Activated CD8-positive, alpha-beta memory T cell treated with anti-CD3 and anti-CD28 coated beads, Interleukin-2, amount 50 U/mL, for 48 hours (primary cell): Measurements from ENCODE around the gene MIGA2.
A peak's percentile ranks its signal among the peaks of the same experiment; 100 is the strongest.

ENCODE experiments used
- DNase-seq: peaks from one replicate; pipeline ENCODE4 v3.0.0-alpha.2; 2020

MIGA2 gene

DNA sequence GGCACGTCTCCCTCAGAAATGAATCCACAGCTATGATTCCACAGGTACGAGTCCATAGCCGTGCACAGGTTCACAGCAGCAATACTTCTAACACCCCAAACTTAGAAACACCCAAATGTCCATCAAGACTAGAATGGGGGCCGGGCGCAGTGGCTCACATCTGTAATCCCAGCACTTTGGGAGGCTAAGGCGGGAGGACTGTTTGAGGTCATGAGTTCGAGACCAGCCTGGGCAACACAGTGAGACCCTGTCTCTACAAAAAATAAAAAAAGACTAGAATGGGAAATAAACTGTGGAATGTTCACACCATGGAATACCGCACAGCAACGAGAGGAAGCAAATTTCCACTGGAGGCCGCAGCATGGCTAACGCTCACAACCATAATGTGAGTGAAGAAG is 40.2 kb downstream of the MIGA2 start:
- DNase-seq, result no peak

DNA sequence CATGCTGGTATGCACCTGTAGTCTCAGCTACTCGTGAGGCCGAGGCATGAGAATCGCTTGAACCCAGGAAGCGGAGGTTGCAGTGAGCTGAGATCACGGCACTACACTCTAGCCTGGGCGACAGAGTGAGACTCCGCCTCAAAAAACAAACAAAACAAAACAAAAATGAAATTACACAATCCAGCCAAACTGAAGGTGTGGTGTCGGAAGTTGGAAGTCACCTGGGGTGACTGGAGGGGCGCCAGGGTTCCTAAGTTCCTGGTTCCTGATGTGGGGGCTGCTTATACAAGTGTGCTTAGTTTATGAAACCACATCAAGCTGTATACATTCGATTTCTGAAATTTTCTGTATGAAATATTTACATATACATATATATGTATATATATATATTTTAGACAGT is 40.8 kb downstream of the MIGA2 start:
- no peak for DNase-seq

DNA sequence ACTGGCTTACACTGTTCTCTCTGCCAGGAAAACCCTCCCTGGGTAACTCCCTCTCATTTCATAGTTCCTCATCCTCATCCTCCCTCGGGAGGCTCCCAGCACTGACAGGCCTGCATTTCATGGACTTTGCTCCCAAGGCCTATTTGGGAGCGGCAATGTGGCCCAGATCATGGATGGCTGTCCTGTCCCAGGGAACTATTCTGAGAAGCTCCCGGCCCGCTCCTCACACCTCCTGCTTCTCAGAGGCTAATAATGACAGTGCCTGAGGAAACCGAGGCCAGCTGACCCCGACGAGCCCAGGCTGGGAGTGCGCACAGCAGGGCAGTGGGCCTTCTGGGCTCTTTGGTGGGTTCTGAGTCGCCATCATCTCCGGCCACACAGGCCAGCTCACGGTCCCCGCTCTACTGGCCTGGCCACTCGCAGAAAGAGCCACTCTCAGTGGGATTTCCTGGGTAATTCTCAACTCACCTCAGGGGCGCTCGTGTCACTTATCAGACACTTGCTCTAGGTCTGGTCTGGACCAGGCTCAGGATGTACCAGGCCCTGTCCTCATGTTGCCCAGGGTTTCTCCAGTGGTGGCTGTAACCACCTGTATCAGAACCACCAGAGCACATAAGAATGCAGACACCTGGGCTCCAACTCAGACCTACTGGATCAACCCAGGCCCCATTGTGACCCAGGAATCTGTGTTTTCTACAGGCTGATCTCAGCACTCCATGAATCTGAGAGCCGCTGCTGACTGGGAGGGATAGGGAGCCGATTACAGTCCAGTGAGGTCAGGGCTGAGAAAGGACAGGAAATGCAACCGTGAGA is 42.5 kb downstream of the MIGA2 start:
- no peak for DNase-seq

DNA sequence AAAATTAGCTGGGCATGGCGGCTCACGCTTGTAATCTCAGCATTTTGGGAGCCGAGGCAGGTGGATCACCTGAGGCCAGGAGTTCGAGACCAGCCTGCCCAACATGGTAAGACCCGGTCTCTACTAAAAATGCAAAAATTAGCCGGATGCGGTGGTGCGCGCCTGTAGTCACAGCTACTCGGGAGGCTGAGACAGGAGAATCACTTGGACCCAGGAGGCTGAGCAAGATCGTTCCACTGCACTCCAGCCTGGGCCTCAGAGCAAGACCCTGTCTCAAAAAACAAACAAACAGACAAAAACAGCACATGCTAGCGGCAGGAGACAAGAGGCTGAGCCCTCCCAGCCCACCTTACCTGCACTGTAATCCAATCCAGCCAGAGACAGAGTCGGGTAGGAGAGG is 43.4 kb downstream of the MIGA2 start:
- no peak for DNase-seq

DNA sequence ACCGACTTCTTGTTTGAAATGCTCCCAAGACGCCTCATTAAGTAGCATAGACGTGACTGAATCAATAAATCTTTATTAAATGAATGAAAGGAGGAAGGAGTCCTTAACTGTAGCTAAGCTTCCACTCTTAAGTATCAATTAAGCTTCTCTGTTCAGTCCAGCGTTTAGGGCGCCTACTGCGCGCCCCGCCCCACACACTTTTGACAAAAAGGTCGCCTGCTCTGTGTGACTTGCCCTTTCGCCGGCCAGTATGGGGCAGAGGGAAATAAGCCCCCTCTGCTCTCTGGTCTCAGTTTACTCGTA is 43.8 kb downstream of the MIGA2 start:
- no peak for DNase-seq

DNA sequence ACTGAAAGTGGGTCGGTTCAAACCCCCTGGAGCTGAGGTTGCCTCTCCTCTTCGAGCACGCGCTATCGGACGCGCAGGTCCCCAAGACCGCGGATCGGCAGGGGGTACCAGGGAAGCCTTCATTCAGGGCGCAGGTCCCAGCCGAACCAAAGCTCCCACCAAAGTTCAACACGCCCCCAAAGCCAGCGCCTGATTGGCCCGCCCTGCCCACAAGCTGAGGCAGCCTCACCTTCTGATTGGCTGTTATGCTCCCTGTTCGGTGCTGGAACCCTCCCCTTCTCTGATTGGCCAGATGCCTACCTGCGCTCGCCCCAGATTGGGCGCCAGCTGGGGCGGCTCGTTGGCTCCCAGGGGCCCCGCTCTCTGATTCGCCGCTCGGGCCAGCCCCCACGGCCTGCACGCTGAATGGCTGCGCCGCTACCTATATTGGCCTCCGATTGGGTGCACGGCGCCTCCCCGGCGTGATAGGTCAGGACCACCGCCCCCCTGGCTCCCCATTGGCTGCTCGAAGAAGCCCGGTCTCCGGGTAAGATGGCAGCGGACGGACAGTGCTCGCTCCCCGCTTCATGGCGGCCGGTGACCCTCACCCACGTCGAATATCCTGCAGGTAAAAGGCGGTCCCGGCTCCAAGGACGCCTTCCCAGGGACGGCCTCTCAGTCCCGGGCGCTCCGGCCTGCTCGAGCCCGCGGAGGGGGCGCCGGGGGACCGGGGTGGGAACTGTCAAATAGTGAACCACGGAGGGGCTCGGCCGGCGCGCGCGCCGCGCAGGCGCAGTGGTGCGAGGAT is 44.4 kb downstream of the MIGA2 start, which contains the start of gene DOLPP1:
Gene DOLPP1 (plus strand): TSS at position 511 of the 787 bp plus-strand sequence. CDS start 21 bp downstream, at position 532.
- peak; percentile 99 for DNase-seq

DNA sequence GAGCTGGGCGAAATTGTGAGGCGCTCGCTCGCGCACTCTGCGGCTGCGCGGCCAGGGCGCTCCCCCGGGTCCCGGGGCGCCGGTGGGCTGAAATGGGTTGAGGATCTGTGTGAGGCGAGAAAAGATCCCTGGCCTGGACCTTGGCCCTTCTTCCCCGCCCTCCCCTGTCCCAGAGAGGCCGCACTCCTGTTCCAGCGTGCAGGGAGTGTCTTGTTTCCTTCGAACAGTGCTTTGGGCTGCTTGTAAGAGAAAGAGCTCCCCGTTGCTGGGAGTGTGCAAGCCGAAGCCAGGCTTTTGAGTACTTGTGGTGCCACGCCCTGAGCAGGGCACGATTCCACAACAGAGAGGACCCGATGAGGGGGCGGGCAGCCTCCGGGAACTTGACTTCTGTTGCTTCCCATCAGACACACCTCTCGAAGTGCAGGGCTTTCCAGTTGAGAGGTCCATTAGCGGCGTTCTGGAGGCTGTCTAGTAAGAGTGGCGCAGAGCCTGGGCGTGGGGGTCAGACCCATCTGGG is 45.0 kb downstream of the MIGA2 start:
- no peak for DNase-seq

DNA sequence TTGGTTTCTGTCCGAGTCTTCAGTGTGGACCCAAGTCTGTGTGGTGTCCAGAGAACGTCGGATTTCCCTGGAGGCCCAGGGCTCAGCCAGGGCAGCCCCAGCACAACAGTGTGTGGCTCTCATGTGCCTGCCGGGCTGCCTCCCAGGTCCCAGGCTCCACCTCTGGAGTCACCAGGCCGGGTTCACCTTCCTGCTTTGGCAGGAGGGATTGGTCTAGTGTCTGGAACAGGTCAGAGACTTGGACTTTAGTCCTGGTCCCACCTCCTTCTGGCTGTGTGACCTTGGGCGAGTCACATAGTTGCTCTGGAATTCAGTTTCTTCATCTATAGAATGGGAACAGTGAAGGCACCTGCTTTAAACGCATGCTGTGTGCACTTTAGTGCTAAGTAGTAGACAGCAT is 47.7 kb downstream of the MIGA2 start:
- no peak for DNase-seq

DNA sequence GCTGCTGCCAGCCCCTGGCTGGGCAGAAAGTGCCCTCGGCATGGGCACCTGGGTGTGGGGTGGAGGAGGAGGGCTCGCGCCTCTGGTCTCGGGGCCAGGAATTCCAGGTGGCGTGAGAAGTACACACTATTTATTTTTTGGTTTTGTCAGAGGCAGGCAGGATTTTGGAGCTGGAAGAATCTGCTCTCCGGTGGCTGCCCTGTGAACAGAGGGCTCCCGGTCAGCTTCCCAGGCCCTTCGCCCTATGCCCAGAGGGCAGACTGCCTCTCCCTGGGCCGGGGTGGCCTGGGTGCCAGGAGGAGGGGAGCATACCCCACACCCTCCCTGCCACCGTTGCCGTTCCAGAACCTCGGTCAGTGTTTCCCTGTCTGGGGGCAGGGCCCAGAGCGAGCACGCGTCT is 52.8 kb downstream of the MIGA2 start:
- DNase-seq, result no peak

DNA sequence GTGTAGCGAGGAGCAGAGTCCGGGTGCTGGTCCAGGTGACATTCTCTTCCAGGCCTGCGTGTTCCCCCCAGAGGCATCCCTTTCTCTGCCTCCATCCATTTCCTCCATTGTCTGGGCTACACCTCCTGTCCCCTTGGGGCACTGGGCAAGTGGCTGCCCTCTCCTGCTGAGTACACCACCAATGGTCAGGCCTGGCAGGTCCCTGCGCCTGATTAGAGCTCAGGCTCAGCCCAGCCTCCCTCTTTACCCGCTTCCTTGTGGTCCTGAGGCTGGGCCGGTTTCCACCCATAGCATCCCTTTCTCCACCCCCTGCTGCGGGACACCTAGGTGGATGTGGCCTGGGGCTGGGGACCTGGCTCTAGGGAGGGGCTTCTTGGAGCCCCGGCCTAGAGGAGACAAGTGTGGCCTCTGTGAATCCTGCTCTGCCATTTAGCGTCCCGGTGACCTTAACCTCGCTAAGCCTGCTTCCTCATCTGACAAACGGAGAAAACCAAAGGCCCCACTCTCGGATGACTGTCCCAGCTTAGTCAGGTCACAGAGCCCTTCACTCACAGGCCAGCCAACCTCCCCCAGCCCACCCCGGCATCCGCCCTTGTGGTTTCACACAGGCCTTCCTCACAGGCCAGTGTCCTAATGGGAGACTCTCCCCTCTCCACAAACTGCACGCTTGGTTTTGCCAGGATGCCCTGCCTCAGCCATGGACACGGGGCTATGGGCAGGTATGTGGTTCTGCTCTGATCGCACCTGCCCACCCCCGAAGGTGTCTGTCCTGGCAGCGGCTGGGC is 57.4 kb downstream of the MIGA2 start:
- DNase-seq, result no peak

DNA sequence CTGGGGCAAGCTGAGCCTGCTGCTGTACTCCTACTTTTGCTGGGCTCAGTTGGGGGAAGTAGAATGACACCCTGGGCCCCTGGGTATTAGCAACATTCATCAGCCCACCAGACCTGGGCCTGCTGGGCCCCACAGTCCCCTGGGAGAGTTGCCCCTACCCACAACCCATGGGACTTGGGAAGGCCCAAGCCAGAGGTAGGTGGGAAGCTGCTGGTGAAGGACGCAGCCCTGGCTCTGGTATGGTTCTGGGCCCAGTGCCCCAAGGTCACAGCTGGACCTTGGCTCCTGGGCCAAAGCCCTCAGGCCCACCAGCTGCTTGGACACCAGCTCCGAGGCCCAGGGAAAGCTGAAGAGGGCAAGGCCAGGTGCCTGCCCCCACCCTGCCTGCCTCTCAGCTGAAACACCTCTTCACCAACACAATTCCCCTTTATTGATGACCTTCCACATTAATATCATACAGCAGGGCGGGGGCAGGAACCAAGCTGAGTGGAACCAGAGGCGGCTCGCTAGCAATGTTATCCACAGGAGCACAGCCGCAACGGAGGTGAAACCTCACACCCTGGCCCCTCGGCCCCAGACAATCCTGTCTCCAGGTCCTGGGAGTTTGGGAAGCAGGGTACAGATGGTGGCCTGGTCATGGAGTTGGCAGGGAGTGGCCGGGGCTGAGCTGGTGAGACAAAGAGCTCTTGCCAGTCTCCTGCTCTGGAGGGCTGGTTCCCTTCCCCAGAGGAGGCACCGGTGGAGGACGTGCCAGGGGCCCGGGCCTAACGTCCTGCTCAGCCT is 58.2 kb downstream of the MIGA2 start:
- no peak for DNase-seq

DNA sequence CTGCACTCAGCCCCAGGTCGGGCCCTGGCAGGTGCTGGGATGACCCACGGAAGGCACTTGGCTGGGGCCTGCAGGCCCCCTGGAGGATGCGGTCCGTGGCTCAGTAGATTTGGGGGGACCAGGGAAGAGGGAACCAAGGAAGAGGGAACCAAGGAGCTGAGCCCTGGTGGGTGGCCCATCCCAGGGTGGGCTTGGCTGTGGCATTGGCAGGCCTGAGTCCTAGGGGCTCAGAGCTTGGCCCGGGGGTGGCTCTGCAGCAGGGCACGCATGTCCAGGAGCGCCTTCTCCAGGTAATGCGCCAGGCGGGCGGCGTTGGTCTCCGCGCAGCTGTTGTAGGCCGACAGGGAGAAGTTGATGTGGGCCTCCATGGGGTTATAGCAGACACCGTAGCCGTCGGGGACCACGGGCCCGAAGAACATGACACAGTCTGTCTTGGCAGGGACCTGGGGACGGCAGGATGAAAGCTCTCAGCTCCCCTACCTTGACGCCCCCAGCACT is 58.8 kb downstream of the MIGA2 start:
- DNase-seq, result no peak

DNA sequence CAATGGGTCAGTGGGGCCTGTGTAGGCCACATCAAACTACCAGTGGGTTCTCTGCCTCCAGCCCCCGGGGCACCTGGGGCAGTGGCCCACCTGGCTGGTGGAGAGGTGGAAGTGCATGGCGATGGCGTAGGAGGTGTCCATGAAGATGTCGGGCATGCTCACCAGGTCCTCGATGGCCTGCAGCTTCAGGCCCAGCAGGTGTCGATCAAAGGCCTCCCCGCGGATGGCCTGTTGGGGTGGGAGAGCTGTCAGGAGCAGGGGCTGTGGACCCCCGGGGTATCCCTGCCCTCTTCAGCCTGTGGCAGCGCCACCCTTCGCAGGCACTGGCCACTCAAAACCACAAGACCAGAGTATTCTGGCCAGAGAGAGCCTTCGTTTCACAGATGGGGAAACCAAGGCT is 59.5 kb downstream of the MIGA2 start:
- DNase-seq, result no peak

DNA sequence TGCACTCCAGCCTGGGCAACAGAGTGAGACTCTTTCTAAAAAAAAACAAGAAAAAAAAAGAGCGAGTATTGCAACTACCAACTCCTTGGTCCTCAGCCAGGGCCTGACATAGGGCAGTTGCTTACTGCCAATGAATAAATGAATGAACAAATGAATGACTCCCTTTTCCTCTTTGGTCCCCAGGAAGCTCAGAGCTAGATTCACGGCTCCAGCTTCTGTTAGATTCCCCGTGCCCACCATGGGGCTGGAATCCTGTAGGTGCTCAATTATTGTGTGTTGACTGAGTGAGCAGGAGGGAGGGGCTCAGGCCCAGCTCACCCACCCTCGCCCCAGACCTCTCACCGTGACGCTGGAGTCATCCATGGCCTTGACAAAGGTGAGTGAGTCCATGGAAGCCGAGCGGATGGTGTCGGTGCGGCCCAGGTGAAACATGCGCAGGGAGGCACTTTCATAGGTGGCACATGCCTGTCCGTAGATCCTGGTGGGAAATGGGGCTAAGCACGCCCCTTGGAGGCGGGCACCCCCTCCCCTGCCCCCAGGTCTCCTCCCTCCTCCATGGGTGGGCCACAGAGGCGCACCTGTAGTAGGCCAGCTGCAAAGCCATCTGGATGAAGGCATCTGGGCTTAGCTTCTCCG is 61.4 kb downstream of the MIGA2 start:
- DNase-seq, result no peak

DNA sequence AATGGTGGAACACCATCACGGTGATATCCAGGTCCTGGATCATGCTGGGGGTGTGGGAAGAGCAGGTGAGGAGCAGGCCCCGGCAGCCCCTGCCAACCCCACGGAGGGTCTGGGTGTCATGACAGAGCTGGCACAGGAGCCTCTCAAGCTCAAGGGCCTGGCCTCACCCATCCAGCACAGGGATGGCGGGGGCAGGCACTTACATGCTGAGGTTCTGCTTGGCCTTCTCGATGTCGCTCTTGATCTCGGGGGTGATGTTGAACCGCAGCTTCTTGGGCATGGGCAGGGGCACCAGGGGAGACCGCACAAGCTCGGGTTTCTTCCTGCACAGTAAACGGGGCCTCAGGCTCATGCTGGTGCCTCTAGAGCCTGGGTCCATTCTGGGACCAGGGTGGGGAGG is 61.9 kb downstream of the MIGA2 start:
- DNase-seq, result no peak

DNA sequence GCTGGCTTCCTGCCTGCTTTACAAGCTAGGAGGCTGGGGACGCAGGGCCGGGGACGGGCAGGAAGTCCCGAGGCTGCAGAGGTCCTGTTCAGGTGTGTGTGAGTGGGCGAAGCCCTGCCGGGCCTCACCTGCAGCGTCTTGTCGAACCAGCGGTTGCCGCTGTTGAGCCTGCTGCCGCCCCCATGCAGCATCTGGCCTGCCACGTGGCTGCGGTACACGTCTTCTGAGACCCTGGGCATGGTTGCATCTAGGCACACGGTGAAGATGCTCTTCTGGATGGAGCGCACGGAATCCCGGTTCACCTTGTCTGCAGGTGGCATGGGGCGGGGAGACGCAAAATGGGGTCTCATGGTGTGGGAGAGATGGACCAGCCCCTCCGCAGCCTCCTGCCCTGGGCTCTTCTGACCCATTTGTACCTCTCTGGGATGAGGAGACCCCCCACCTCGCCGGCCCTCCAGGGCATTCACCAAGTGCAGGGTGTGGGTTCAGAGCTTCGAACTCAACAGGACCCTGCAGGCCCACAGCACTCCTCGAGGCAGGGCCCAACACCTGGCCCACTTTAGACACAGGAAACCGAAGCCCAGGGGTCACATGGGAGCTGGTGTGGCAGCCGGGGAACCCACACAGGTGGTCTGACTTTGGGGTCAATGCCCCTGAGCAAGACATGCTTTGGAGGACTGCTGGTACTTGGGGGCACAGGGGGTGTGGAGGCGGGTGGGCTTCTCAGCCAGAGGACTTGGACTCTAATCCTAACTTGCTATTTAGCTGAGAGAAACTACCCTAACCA is 64.2 kb downstream of the MIGA2 start:
- no peak for DNase-seq

DNA sequence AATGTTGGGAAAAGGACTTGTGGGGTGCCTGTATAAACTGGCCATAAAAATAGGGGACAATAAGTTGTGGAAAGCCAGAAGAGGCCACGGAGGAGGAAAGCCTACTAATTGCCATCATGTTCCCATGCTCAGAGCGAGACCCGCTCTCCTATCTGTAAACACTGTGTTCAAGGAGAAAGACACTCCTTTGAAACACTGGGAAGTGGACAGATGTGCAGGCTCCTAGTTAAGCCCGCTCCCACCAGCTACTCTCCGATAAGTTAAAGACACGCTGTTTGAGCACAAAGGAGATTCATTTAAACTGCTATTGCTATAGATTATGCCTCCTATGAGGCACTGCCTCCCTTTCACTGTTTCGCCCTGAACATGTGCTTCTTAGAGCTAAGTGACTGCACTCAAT is 64.9 kb downstream of the MIGA2 start:
- DNase-seq, result no peak

DNA sequence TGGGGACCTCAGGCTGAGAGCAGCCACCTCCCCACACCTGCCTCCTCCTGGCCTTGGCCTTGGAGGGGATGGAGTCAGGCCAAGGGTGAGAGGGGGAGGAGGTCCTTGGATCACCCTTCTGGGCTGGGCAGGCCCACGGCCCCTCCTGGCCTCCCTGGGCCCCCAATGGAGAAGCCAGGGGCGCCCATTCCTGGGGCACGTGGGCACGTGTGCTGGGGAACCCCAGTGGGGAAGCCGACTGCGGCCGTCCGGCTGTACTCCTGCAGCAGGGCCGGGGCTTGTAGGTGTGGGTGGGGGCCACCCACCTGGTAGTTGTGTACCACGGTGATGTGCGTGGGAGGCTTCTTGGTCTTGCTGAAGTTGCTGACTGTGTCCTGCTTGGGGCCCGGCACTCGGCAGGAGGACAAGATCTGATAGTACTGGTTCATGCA is 65.7 kb downstream of the MIGA2 start:
- no peak for DNase-seq

DNA sequence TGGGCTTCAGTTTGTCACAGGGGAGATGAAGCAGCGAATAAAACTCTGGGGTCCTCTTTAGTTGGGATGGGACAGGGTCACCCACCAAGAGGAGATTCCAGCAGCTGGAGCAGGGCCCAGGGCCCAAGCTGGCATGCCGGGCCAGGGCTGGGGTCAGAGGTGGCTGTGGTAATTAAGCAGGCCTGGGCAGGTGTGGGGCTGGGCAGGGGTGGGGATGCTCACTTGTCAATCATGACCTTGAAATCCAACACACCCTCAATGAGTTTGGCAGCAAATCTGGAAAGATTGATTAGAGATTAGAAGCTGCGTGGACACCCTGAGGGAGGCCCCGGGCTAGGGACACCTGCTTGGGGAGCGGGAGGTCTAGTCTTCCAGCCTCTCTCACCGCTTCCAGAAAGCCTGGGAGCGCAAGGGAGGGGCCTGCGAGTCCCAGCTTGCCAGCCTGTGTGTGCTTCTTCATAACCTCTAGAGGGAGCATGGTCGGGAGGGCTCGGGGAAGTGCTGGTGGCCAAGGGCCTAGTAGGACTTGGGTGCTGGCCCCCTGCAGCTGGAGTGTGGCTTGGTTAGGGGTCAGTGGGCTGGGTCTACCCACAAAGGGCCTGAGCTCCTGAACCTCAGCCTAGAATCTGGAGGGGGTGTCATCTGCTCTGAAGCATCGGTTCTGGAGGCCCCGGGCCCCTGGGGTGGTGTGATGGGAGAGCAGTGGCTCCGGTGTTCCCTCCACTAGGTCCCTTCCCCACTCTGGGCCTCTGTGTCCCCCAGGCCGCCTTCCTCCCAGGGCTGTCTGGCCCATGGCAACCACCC is 66.6 kb downstream of the MIGA2 start:
- DNase-seq, result no peak

DNA sequence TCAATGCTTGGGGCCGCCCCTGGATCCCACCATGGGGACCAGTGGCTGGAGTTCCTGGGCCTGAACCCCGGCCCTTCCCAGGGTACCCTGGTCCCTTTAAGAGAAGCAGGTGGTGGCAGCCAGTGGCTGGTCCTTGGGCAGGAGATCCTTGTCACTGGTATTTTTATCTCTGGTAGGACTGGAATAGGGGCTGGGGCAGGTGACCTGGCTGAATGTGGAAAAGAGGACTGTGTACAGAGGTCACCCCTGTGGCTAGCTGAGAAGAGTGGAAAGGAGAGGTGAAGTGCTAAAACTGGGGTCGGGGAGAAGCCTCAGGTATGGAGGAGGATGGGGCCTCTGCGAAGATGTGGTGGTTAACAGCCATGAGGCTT is 67.2 kb downstream of the MIGA2 start:
- no peak for DNase-seq
